Muscle layer of colon (tissue), 2 donors: ENCODE data around the gene C2CD2.

Experiments
- H3K27ac ChIP-seq: one replicate; pipeline ENCODE4 v1.7.0; 2013; ENCODE audit warnings: low read depth, mild to moderate bottlenecking, low read length, moderate library complexity
- H3K27me3 ChIP-seq, 2 donors: one replicate each; pipeline ENCODE4 v1.7.0; 2013; ENCODE audit warnings: low read length in 2 of 2, mild to moderate bottlenecking in 2 of 2; ENCODE audit not compliant: insufficient read depth in 2 of 2, control insufficient read depth in 1 of 2
- H3K36me3 ChIP-seq: one replicate; pipeline ENCODE4 v1.7.0; 2013; ENCODE audit warnings: mild to moderate bottlenecking, low read length; ENCODE audit not compliant: insufficient read depth
- H3K4me1 ChIP-seq: one replicate; pipeline ENCODE4 v1.7.0; 2013; ENCODE audit warnings: mild to moderate bottlenecking, low read length; ENCODE audit not compliant: insufficient read depth
- H3K4me3 ChIP-seq, 2 donors: one replicate each; pipeline ENCODE4 v1.7.0; 2013; ENCODE audit warnings: low read length in 2 of 2, low read depth in 1 of 2, mild to moderate bottlenecking in 1 of 2, moderate library complexity in 1 of 2
- H3K9ac ChIP-seq: one replicate; pipeline ENCODE4 v1.7.0; 2013; ENCODE audit warnings: low read length
- H3K9me3 ChIP-seq: one replicate; pipeline ENCODE4 v1.7.0; 2013; ENCODE audit warnings: mild to moderate bottlenecking, low read length
- donor health status: abdominal sarcoma.
- donor health status: Adenocarcinoma of cecum.

The C2CD2 gene

GRCh38 chr21:41877901-41878830, 75.7 kb downstream of the C2CD2 start:
- H3K4me3 ChIP-seq, result peak overlapping the region; percentile 81 to 90

GRCh38 chr21:41876928-41877652, 76.7 kb downstream of the C2CD2 start:
- no peaks in the 10 kb centered on the region for H3K27me3 ChIP-seq
- no peaks in the 10 kb centered on the region for H3K9me3 ChIP-seq
- peaks cover 13% of the 10 kb centered on the region for H3K4me1 ChIP-seq
- H3K4me3 ChIP-seq, result no peak overlapping the region
- no peaks in the 10 kb centered on the region for H3K36me3 ChIP-seq
- H3K27ac ChIP-seq, result no peak overlapping the region
- no peak overlapping the region for H3K9ac ChIP-seq

More at GRCh38 chr21:41877901-41878830, 75.7 kb downstream of the C2CD2 start:
- H3K4me1 ChIP-seq, result peaks cover 13% of the 10 kb centered on the region
- H3K36me3 ChIP-seq, result no peaks in the 10 kb centered on the region
- peak overlapping the region; percentile 75 for H3K9ac ChIP-seq
- no peaks in the 10 kb centered on the region for H3K27me3 ChIP-seq
- no peaks in the 10 kb centered on the region for H3K9me3 ChIP-seq
- H3K27ac ChIP-seq, result no peak overlapping the region

- H3K27me3 ChIP-seq, result no peaks in the 10 kb centered on the region
- H3K9me3 ChIP-seq, result no peaks in the 10 kb centered on the region
- no peak overlapping the region for H3K9ac ChIP-seq
- no peak overlapping the region for H3K4me3 ChIP-seq
- no peak overlapping the region for H3K27ac ChIP-seq
- H3K36me3 ChIP-seq, result no peaks in the 10 kb centered on the region
- H3K4me1 ChIP-seq, result peaks cover 13% of the 10 kb centered on the region
Observed at GRCh38 chr21:41876396-41876795, 77.4 kb downstream of the C2CD2 start.

GRCh38 chr21:41875086-41875485, 78.7 kb downstream of the C2CD2 start:
- H3K4me1 ChIP-seq, result peaks cover 13% of the 10 kb centered on the region
- no peaks in the 10 kb centered on the region for H3K9me3 ChIP-seq
- no peak overlapping the region for H3K4me3 ChIP-seq

GRCh38 chr21:41874611-41875010, 79.2 kb downstream of the C2CD2 start:
- Histone ChIP-seq H3K9me3 (no peaks in the 10 kb centered on the region), H3K36me3 (no peaks in the 10 kb centered on the region), H3K4me1 (peaks cover 13% of the 10 kb centered on the region), H3K27ac (no peak overlapping the region), H3K27me3 (no peaks in the 10 kb centered on the region), H3K9ac (no peak overlapping the region), H3K4me3 (no peak overlapping the region)

More at GRCh38 chr21:41875086-41875485, 78.7 kb downstream of the C2CD2 start:
- no peaks in the 10 kb centered on the region for H3K36me3 ChIP-seq
- no peaks in the 10 kb centered on the region for H3K27me3 ChIP-seq
- H3K27ac ChIP-seq, result no peak overlapping the region
- no peak overlapping the region for H3K9ac ChIP-seq

- no peak overlapping the region for H3K27ac ChIP-seq
- no peaks in the 10 kb centered on the region for H3K9me3 ChIP-seq
- no peaks in the 10 kb centered on the region for H3K27me3 ChIP-seq
- peaks cover 13% of the 10 kb centered on the region for H3K4me1 ChIP-seq
- H3K9ac ChIP-seq, result no peak overlapping the region
- no peak overlapping the region for H3K4me3 ChIP-seq
- no peaks in the 10 kb centered on the region for H3K36me3 ChIP-seq
Observed at GRCh38 chr21:41873426-41873825, 80.4 kb downstream of the C2CD2 start.

GRCh38 chr21:41873005-41873404, 80.8 kb downstream of the C2CD2 start:
- no peaks in the 10 kb centered on the region for H3K9me3 ChIP-seq
- no peak overlapping the region for H3K9ac ChIP-seq
- peaks cover 10% of the 10 kb centered on the region for H3K4me1 ChIP-seq
- no peak overlapping the region for H3K4me3 ChIP-seq
- H3K27me3 ChIP-seq, result no peaks in the 10 kb centered on the region
- no peak overlapping the region for H3K27ac ChIP-seq
- no peaks in the 10 kb centered on the region for H3K36me3 ChIP-seq

- H3K27ac ChIP-seq, result no peak overlapping the region
- no peak overlapping the region for H3K9ac ChIP-seq
- no peaks in the 10 kb centered on the region for H3K9me3 ChIP-seq
- H3K4me3 ChIP-seq, result no peak overlapping the region
- H3K4me1 ChIP-seq, result no peaks in the 10 kb centered on the region
- no peaks in the 10 kb centered on the region for H3K36me3 ChIP-seq
- H3K27me3 ChIP-seq, result no peaks in the 10 kb centered on the region
Observed at GRCh38 chr21:41871293-41872030, 82.4 kb downstream of the C2CD2 start.

GRCh38 chr21:41869771-41870170, 84.0 kb downstream of the C2CD2 start:
- Histone ChIP-seq H3K36me3 (no peaks in the 10 kb centered on the region), H3K4me3 (no peak overlapping the region), H3K27me3 (no peaks in the 10 kb centered on the region), H3K9me3 (no peaks in the 10 kb centered on the region), H3K9ac (no peak overlapping the region), H3K27ac (no peak overlapping the region), H3K4me1 (no peaks in the 10 kb centered on the region)

- H3K9me3 ChIP-seq, result no peaks in the 10 kb centered on the region
- H3K36me3 ChIP-seq, result no peaks in the 10 kb centered on the region
- H3K27me3 ChIP-seq, result no peaks in the 10 kb centered on the region
- H3K27ac ChIP-seq, result no peak overlapping the region
- H3K4me3 ChIP-seq, result no peak overlapping the region
- H3K4me1 ChIP-seq, result no peaks in the 10 kb centered on the region
- H3K9ac ChIP-seq, result no peak overlapping the region
Observed at GRCh38 chr21:41868062-41868710, 85.6 kb downstream of the C2CD2 start.

- no peaks in the 10 kb centered on the region for H3K4me1 ChIP-seq
- no peak overlapping the region for H3K4me3 ChIP-seq
- H3K36me3 ChIP-seq, result no peaks in the 10 kb centered on the region
- no peaks in the 10 kb centered on the region for H3K9me3 ChIP-seq
- no peak overlapping the region for H3K9ac ChIP-seq
- no peaks in the 10 kb centered on the region for H3K27me3 ChIP-seq
- no peak overlapping the region for H3K27ac ChIP-seq
Observed at GRCh38 chr21:41867313-41867712, 86.5 kb downstream of the C2CD2 start.
